HG03575 (cell line): ENCODE results near the gene LY6G6C.

ENCODE experiments used
- ATAC-seq: cut with Tn5 transposase; IDR thresholded peaks from one replicate; pipeline ENCODE4 v1.9.1; 2021; ENCODE audit not compliant: unreplicated experiment, insufficient number of reproducible peaks, low FRiP score; ENCODE audit errors: extremely low read depth

Gene LY6G6C, protein sequence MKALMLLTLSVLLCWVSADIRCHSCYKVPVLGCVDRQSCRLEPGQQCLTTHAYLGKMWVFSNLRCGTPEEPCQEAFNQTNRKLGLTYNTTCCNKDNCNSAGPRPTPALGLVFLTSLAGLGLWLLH

DNA sequence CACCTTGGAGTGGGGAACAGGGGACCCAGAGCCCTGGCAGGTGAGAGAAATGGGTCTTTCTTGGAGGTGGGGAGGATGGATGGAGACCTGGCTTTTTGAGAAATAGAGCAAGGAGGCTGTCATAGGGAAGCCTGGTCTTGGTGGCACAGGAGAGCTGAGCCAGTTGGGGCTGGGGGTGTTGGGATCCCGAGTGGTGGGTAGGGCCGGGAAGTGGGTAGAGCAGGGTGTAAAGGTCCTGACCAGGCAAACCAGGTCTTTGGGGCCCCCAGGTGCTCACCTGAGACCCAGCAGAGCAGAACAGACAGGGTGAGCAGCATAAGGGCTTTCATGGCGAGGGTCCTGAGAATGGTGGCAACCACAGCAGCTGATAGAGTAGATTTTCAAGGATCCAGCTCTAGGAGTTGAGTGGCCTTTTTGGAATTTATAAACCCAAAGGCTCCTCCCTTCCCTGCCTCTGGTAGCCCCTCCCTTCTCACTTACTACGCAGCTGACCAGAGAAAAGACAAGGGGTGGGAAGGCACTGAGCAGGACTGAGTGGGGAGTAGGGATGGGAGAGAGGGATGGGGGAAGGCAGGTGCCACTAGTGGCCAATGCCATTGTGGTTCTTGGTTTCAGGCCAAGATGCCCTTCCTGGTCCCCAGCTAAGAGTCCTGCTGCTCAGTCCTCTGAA, at the start of gene LY6G6C:
TSS of gene LY6G6C (minus strand) at position 396 of the 670 bp plus-strand sequence. CDS start at position 329, 67 bp downstream.
- no peak for ATAC-seq

DNA sequence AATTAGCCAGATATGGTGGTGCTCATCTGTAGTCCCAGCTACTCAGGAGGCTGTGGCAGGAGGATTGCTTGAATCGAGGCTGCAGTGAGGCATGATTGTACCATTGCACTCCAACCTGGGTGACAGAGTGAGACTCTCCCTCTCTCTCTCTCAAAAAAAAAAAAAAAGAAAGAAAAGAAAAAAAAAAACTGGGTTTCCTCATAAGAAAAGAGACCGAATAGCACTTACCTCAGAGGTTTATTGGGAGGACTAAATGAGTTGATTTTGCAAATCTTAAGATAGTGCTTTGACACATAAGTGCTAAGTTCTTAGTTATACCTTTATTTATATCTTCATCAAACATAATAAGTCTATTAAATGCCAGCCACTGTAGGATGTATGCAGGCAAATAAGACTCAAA, 49.3 kb upstream of the LY6G6C start:
- ATAC-seq = no peak

- no peak for ATAC-seq
These were observed 48.3 kb upstream of the LY6G6C start for GRCh38 chr6:31769684-31770371.

- no peak for ATAC-seq
These were observed 47.1 kb upstream of the LY6G6C start for GRCh38 chr6:31768363-31769257.

- ATAC-seq = no peak
These were observed 45.6 kb upstream of the LY6G6C start for GRCh38 chr6:31767096-31767645.

DNA sequence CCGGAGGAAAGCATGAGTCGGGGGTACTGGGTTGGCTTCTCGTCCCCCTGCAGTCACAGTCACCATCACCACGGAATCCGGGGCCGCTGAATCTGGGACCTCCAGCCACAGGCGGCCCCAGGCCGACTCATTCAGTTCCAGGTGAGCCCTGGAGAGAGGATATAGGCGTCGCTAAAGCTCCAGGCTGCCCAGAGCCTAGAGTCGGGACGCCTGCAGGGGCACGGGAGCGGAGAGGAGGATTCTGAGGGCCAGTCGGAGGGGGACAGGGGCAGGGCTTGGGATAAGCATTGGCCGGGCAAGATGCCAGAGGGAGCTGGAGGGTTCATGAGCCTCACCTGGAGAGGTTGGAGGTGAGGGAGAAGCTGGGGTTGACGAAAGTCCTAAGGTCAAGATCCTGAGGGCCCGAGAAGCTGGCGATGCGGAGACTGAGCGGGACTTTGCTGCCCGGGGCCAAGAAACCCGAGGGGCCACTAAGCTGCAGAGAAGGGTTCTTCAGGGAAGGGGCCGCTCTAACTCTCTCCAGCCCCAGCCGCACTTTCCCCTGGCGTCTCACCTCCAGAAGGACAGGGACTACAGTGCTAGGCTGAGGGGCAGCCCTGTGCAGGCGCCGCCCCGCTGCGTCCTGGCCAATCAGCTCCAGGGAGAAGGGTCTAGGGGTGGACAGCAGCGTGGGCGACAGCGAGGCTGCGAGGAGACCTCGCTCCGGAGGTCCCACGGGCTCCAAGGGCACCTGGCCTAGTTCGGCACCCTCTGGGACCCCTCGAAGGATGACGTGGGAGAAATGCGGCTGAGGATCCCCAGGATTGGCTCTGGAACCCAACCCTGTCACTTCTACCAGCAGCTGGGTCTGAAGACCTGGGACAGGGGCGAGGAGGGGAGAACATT, 44.6 kb upstream of the LY6G6C start:
- no peak for ATAC-seq

GRCh38 chr6:31765559-31765909, 44.0 kb upstream of the LY6G6C start:
- no peak for ATAC-seq

GRCh38 chr6:31764198-31764597, 42.7 kb upstream of the LY6G6C start:
- ATAC-seq = no peak

DNA sequence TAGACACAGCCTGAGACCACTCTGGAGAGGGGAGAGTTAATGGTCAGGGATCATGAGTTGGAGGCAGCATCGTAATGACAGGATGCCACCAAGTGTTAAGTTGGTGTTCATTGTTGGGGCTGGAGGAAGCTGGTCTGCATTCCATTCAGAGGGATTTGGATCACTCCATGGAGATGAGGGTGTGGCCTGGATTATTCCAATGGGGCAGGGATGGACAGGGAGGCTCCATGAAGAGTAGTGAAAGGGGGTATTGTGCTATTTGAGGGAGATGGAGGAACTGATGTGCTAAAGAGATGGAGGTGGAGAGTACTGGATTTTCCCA, 42.0 kb upstream of the LY6G6C start:
- ATAC-seq = no peak

- no peak for ATAC-seq
These were observed 41.5 kb upstream of the LY6G6C start for GRCh38 chr6:31762878-31763618.

DNA sequence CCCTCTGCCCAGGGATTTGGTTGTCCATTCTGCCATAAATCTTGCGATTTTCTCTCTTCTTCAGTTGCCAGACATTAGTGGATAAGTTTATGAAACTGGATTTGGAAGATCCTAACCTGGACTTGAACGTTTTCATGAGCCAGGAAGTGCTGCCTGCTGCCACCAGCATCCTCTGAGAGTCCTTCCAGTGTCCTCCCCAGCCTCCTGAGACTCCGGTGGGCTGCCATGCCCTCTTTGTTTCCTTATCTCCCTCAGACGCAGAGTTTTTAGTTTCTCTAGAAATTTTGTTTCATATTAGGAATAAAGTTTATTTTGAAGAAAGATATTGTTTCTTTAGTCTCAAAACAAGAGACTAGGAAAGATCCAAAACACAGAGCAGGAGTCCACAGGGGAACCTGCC, 40.8 kb upstream of the LY6G6C start, which contains the start of gene SAPCD1:
TSS of gene SAPCD1 (plus strand) at position 301 of the 400 bp plus-strand sequence. CDS start 399 bp downstream, outside the sequence.
- ATAC-seq = no peak

- ATAC-seq = no peak
These were observed 39.8 kb upstream of the LY6G6C start for GRCh38 chr6:31761343-31761742.

DNA sequence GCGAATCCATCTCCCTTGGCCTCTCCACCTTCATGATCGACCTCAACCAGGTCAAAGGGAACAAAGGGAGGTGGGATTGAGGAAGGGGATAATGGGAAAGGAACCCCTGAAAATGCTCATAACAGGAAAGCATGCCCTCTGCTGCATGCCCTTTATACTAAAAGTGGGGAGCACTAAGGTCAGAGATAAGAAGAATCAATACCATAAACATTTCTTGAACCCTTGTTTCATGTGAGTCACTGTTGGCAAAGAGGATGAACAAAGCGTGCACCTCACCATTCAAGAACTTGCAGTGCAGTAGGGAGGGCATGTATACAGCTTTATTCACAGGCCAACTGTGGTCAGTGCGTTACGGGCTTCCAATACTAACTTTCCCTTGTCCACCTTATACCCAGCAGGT, 39.2 kb upstream of the LY6G6C start:
- no peak for ATAC-seq

GRCh38 chr6:31758281-31758680, 36.7 kb upstream of the LY6G6C start:
- no peak for ATAC-seq

DNA sequence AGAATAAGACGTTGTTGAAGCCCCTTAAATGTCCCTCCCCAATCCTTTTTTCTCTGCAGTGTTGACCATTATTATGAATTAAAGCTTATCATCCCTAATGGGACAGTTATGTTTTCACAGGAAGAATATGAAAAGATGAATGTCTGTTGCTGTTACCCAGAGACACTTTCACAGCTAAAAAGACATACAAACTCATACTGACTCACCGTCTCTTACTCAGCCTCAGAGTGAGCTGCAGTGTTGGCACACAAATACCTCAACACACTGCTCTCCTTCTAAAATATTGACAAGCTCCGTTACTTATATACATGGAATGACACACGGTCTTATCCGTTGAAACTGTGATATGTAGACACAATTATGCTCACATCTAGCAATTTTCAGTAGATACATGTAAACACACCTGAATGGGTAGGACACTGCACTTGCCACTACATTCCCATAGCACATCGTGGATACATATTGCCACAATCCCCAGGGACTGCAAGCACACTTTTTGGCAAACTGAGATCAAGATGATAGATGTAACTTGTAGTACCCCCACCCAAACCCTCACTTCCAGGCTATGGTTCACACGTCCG, 31.3 kb upstream of the LY6G6C start:
- ATAC-seq = no peak

GRCh38 chr6:31750411-31751022, 29.0 kb upstream of the LY6G6C start:
- no peak for ATAC-seq
